HG03442 (cell line): Measurements from ENCODE around the gene SDK2.

Source experiments
- ATAC-seq: cut with Tn5 transposase; IDR thresholded peaks from one replicate; pipeline ENCODE4 v1.9.1; 2021; ENCODE audit warnings: mild to moderate bottlenecking, moderate library complexity; ENCODE audit not compliant: unreplicated experiment

Gene SDK2

DNA sequence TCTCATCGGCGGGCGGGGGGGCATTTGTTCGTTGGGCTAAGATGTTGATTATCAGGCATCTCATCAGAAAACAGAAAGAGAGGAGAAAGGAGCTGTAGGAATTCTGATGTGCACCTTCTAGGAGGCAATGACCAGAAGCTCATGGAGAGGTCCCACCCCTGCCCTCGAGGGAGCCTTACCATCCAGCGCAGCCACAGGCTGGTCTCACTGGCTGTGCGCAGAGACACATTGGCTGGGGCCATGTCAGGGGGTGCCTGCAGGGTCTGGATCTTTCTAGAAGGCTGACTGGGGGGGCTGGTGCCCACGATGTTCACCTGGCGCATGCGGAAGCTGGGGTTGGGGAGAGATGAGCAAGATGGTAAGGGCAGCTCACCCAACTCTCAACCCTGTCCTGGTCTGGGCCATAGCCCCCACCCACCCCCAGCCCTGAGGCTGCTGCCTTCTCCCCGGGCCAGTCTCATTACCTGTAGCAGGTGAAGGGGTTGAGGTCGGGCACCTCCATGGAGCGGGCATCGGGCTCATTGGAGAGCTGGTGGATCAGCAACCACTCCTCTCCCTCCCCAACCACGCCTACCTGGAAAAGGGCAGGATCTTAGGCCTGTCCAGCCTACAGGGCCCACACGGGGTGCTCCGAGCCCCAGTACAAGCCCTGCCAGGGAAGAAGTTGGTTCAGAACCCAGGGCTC lies 246.2 kb downstream of the SDK2 start:
- ATAC-seq = no peak

DNA sequence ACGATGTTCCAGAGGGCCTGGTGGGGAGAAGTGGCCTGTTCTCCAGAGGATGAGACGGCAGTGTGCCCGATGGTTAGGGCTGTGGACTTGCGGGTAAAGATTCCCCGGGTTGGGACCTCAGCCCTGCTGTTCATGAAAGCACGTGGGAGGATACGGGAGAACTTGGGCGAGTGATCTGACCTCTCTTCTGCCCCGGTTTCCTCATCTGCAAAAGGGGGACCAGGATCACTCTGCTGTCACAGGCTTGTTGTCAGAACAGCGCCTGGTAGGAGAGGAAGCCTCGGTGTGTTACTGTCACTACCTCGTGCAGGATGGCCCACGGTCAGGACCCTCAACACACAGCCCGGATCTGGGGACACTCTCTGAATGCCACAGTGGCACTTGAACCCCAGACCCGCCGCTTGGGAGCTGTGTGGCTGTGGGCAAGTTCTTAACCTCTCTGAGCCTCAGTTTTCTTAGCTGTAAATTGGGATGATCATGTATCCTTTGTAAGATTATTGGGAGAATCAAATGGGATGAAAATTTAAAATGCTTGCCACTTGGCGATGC lies 246.9 kb downstream of the SDK2 start:
- no peak for ATAC-seq

DNA sequence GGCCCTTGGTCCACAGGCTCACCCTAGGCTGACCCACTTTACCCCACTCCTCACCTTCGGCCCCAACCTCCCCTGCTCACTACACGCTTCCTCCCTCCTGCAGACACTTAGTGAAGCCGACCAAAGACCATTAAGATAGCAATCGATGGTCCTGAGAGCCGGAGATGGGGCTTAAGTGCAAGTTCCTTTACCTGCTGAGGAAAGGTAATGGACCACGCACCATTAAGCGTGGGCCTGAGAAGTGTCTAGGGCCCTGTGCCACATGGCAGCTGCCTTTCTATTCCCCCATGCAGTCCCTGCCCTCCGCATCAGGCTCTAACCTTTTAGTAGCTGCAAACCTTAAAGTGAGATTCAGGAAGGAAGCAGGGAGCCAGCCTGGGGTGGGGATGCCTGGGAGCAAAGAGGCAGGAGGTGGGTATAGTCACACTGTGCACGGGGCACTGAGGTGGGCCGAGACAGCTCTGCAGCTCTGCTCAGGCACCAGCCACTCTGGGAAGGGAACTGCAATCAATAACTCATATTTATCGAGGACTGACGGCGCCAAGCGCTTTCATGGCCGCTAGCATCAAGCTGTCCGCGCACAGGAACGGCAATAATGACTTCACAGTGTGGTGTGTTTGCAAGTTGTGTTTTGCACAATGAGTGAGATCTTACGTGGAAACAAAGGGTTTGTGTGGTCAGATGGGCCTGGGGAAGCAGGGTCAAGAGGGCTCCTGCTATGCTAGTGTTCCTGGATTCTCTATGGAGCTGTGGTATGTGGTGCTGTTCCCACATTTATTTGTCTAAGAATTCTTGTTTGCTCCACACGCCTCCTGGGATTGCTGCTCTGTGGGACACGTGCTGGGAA lies 247.6 kb downstream of the SDK2 start:
- ATAC-seq = no peak

DNA sequence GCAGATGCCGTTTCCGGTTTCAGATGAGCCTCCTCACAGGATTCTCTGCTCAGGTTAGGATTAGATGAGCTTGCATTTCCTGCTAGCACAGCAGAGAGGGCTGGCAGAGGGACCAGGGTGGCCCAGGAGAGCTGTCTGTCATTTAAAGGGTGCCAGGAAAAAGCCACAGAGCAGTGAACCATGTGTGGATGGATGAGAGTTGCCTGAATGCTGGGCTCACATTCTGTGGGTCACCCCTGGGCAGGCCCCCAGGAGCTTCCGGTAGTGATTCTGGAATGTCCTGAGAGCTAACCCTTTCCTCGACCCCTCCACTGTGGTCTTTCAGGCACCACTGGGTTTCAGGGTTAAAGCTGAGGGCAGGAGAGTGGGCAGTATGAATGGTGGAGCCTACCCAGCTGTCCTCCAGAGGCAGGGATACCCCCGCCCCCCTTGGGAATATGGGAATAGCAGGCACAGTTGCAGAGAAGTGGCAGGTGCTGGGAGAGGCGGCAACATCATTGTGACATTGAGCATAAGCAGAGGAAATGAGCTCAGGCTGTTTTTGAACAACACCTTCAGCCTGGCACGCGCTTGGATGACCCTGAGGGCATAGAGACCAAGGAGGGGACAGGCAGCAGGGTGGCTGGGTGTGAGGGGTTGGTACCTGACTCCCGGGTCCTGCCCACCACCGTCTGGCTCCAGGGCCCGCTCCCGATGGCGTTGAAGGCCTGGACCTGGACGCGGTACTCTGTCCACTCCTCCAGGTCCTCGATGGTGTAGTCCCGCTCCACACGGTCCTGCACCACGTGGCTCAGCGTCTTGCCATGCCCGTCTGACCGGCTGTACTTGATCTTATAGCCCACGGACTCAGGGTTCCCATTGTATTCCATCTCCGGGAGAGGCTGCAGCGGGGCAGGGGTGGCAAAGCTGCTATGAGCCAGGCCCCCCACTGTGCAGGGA lies 249.5 kb downstream of the SDK2 start:
- no peak for ATAC-seq

DNA sequence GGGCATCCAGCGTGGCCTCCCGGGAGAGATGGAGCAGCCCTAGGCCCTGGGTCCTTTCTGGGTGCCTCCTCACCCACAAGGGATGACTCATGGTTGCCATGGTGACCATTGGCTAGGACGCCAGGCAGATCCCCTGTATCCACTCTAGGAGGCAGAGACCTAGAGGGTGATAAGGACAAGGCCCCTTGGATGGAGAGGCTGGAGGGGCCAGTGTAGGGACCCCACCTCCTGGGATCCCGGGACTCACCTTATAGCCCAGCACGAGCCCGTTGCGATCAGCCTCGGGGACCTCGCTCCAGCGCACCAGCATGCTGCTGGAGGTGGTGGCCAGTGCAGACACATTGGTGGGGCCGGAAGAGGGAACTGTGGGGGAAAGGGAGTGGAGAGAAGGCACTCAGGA lies 250.3 kb downstream of the SDK2 start:
- no peak for ATAC-seq

DNA sequence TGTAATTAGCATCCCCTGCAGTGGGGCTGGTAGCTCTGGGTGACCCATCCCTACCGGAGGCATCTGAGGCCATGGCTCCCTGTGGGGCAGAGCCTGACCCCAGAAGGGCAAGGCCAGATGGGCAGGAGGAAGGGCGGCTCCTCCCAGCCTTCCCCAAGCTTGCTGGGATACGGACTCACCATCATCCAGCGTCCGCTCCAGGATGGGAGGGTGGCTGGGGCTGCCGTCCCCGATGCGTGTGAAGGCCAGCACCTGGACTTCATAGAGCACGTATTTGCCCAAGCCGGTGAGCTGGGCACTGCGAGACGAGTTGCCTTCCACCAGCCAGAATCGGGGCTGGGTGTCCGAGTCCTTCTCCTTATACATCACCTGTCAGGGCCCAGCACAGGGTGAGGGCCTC lies 250.9 kb downstream of the SDK2 start:
- ATAC-seq = no peak

DNA sequence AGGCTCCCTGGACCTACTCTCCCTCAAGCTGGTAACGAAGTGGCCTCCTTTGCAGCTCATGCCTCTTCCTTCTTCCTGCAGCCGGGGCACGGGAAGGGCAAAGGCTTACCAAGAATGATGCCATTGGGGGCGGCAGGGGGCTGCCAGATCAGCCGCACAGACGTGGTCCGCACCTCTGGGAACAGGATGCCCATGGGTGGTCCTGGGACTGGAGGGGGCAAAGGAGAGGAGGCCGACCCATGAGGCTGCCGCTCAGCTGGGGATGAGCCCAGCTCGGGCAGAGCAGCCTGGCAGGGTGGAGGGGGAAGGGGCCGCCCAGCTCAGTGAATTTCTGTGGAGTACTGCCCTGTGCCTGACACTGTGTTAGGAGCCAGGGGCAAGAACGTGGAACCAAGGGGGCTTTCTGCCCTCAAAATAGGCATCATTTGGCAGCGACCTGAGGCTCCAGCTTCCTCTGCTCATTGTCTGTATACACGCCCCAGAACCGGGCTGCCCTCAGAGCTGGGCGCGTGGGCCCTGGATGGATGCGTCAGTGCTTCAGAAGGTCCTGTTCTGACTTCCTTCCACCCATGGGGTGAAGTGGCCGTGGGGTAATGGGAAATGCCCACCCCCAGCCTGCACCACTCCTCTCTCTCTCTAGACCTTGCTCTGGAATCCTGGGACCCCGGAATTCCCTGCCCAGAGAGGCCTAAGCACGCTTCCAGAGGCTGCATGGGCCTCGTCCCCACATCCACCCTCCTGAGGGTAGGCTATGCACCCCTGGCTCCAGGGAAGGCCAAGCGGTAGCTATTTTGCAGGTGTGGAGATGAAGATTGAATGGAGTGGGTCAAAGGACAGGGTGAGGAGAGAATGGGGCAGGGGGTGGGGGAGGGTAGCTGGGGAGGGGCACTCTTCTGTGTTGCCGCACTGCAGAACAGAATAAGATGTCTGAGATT lies 252.6 kb downstream of the SDK2 start:
- ATAC-seq = no peak

DNA sequence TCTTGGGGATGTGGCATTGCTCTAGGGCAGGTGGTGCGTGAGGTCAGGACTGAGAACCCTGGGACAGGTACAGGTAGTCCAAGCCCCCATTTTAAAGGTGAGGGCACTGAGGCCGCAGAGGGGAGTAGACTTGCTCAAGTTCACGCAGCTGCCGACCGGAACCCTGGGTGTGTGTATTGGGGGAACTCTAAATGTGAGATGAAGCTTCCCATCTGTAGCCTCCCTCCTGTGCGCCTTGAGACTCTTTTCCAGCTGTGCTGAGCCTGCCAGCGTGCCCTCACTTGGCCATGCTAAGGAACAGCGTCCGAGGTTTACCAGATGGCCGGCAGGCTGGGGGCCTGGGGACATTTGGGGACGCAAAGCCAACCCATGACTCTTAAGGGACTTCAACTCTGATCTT lies 253.4 kb downstream of the SDK2 start:
- ATAC-seq = no peak

DNA sequence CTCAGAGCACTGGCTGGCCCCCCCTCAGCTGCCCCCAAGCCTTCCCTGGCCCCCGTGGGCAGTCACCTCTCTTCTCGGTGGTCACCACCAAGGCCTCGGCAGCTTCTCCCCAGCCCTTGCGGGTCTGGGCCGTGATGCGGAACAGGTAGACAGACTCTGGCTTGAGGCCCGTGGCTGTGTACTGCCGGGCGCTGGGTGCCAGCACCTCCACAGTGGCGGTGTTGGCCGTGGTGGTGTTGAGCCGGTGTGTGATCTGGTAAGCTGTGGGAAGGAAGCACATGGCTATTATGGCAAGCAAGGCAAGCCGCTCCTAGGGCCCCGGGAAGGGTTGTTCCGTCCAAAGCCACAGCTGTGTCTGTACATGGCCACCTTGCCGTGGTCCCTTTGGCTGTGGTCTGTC lies 254.0 kb downstream of the SDK2 start:
- ATAC-seq = no peak

DNA sequence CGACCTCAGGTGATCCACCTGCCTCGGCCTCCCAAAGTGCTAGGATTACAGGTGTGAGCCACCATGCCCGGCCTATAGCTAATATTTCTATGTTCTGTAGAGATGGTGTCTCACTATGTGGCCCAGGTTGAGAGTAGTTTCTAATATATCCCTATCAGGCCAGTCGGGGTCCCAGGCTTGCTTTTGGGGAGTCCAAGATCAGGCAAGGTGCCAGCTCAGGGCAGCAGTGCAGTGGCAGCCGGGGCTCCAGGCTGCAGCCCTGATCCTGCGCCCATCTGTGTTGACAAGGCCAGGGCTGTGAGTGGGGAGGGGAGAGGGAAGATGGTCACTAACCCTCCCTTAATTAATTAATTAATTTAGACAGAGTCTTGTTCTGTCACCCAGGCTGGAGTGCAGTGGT lies 254.8 kb downstream of the SDK2 start:
- no peak for ATAC-seq

DNA sequence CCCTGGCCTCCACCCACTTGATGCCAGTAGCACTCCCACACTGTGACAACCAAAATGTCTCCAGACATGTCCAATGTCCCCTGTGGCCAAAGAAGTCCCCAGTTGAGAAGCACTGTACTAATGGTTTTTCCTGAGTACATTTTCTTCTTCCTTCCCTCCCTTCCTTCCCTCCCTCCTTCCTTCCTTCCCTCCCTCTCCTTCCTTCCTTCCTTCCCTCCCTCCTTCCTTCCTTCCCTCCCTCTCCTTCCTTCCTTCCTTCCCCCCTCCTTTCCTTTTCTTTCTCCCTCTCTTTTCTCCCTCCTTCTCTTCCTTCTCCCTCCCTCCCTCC lies 255.7 kb downstream of the SDK2 start:
- ATAC-seq = no peak

DNA sequence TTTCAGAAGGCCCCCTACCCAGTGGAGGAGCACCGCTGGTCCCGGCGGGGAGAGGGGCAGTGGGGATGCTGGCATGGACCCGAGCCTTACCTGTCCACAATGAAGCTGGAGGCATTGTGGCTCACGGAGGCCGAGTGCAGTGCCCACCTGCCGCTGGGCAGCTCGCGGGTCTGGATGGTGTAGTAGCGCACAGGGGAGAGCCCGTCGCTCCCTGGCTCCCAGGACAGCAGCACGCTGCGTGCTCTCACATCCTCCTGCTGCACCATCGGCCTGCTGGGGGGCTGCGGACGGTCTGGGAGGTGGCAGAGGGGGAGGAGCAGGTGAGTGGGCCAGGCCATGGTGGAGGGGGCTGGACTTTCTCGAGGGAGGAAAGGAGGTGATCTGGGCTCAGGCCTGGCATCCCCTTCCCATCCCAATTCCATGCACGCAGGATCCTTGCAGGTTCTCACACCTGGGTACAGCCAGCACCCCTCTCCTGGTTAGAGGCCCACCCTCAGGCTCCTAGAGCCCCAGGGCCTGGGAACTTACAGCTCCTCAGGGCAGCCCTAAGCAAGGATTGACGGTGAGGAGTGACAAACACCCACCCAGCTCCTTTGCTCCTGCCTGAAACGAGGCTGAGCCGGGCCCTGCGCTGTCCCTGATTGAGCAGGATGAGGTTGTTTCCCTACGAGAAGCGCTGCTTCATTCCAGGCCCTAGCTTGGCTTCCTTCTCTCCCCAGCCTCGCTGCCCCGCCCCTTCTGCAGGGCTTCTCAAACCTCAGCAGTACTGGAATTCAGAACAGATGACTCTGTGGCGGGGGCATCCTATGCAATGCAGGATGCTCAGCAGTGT lies 256.3 kb downstream of the SDK2 start:
- no peak for ATAC-seq

DNA sequence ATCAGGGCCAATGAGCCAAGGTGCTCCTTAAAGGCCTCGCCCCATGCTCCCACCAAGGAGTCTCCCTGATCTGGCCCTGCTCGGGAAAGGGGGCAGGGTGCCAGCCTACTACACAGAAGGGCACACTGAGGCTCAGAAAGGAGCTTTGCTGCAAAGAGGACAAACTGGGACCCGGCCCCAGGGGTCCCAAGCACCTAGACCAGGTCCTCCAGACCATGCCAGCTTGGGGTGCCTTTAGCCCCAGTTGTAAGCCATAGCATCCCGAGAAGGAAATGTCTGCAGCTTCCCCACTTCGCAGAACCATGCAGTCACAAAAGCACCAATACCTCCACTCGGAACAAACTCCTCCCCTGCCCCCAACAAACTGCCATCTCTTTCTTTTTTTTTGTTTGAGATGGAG lies 257.7 kb downstream of the SDK2 start:
- ATAC-seq = no peak

DNA sequence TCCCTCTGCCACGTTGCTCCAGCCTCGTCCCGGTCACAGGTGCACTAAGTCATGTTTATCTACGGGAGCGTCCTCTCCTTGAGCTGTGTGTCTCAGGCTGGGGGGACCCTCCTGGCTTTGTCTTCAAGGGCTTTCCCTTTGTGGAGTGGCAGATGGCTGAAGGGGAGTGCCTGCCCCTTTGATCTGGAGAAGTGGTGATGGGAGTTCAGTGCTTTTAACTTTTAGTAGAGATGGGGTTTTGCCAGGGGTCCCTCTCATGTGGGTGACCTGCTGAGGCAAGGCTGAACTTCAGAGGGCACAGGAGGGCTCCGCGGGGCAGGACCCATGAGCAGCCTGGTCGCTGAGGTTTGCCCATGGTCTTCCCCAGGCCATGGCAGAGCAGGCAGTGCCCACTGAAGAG lies 259.3 kb downstream of the SDK2 start:
- ATAC-seq = no peak

DNA sequence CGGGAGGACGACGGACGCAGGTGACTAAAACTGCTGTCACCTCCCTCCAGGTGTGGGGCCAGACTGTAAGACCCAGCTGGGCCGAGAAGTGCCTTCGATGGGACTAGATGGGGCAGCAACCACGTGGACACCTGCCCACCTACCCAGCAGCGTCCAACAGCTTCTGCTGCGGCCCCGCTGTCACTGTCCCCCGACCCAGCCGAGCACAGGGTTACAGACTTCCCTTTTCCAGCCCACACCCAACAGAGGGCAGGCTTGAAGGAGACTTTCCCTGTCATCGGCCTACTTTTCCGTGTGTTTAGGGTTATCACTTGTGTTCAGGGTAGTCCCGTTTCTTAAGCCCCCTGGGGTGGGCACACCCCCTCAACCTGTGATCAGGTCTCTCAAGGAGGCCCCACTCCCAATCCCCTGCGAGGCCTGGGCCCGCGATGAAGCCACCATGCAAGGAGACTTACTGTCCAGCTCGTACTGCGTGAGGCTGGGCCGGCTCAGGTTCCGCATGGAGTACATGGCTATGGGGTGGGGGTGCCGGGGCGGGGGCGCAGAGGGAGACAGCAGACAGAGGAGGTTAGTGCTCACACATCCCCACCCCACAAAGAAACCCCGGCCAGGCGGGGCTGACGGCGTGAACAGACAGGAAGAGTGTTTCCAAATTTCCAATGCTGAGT lies 263.7 kb downstream of the SDK2 start:
- no peak for ATAC-seq

DNA sequence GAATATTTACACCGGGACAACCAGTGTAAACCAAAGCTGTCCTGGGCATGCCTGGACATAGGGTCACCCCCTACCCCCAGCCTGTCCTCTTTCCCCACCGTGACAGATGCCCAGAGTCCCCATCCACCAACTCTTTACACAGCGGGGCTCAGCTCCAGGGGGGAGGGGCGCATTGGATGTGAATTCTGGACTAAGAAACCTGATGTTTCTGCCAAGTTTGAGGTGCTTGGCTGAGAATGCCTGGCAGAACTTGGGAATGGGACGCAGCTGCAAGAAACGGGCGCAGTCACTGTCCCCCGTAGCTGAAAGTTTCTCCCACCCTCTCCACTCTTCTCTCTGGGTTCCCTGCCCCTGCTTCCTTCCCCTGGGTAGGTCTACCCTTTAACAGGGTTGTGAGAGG lies 264.4 kb downstream of the SDK2 start:
- no peak for ATAC-seq

DNA sequence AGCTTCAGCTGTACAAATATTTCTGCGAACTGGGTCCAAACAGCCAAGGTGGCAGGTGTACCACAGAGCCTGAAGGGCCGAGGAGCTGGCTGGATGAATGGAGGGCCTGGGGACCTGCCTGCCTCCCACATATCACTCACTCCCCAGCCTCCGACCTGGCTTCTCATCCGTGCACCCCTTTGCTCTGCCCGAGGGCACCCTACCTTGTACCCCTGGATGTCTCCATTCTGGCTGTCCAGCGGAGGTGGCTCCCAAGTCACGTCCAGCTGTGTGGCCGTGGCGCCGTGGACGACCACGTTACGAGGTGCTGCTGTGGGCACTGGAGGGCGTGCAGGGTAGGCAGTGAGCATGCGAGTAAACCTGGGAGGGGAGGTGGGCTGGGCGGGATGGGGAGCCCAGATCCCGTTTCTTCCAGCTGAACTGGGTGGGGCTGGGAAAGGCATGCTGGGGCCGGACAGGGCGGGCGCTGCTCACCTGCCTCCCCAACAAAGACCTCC lies 265.2 kb downstream of the SDK2 start:
- no peak for ATAC-seq

DNA sequence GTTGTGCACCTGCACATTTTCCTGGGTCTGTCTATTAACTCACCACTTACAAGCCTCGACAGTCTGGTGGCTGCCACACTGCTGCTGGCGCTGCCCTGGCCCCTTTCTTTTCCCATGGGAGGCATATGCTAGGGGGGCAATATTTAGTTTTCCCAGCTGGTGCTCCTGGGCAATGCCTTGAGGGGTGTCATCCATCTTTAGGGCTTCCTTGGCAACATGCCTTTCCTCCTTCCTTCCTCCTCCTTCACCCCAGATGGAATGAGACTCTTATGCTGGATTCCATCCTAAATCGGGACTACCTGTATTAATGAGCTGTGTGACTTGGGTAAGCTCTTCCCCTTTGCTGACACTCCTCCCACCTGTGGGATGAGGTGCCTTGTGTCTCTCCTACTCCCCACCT lies 267.6 kb downstream of the SDK2 start:
- no peak for ATAC-seq

DNA sequence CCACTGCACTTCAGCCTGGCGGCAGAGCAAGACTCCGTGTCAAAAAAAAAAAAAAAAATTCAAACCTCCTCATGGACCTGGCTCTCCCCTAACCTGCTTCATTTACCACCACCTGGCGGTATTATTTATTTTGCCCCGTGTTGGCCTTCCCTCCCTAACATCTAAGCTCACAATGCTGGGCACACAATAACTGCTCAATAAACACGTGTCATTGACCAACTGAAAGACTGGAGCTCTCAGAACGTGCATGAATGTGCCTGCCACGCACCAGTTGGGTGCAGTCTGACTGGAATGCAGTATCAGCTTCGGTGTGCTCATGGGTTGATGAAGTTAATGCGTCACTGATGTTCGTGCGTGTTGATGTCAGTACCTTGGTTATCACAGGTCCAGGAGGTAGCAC lies 268.1 kb downstream of the SDK2 start:
- no peak for ATAC-seq
